Memory B cell (primary cell): ENCODE data around the gene DGKB.

Source experiments
- ATAC-seq: fragments of 150-1000 bp; cut with Tn5 transposase; 2 replicates; pipeline ENCODE4 v1.10.0; 2021; ENCODE audit warnings: low read depth, mild to moderate bottlenecking, moderate library complexity
- DNase-seq, 2 donors: peaks; one replicate each; pipeline ENCODE4 v3.0.0; 2022; ENCODE audit warnings: low spot score in 2 of 2
- H3K27ac Mint-ChIP-seq: one replicate; pipeline ENCODE4 v1.8.0; 2022; ENCODE audit warnings: mild to moderate bottlenecking, moderate library complexity, mixed read lengths
- H3K27me3 Mint-ChIP-seq: one replicate; pipeline ENCODE4 v1.8.0; 2022; ENCODE audit warnings: mixed read lengths
- H3K36me3 Mint-ChIP-seq: one replicate; pipeline ENCODE4 v1.8.0; 2022; ENCODE audit warnings: mild to moderate bottlenecking, mixed read lengths
- H3K4me1 Mint-ChIP-seq: one replicate; pipeline ENCODE4 v1.8.0; 2022; ENCODE audit warnings: mixed read lengths
- H3K4me3 Mint-ChIP-seq: one replicate; pipeline ENCODE4 v1.8.0; 2022; ENCODE audit warnings: mild to moderate bottlenecking, moderate library complexity, mixed read lengths
- H3K9me3 Mint-ChIP-seq: one replicate; pipeline ENCODE4 v1.8.0; 2022; ENCODE audit warnings: mixed read lengths

DGKB gene

DNA sequence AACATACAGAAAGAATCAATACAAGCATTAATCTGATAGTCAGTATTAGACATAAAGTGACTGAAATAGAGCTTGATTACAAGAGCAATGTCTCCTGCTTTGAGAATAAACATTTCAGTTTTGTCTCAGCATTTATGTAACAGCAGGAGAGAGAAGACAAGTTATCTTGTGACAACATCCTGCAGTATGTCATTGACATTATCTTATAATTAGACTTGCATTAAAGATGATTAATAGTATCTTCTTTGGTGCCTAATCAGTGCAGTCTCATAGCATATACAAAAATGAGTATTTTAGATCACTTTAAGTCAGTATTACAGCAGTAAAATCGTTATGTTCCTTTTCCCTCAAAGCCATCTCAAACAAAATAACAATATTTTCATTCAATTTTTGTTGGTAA lies 477.0 kb downstream of the DGKB start:
- Mint-ChIP-seq H3K9me3 (peaks cover 3% of the 10 kb centered on the region), H3K4me3 (no peak overlapping the region), H3K27ac (no peak overlapping the region), H3K27me3 (no peaks in the 10 kb centered on the region), H3K4me1 (peaks cover 5% of the 10 kb centered on the region), H3K36me3 (peaks cover 2% of the 10 kb centered on the region)
- ATAC-seq (no peak), DNase-seq (no peak)

DNA sequence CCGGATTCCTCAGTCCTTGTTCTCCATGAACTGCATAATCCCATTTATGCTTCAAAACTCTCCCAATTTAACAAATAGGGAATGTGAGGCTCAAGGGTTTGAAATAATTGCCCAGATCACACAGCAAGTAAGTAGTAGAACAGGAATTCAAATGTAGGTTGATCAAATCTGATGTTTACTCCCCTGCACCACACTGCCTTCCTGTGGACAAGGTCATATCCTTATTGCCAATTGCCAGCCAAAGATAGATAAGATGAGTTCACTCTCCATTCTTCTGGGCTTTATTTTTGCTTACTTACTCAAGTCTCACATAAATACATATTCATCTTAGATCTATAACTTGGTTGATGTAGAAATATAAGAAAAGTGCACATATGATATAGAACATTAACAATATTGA lies 477.9 kb downstream of the DGKB start:
- DNase-seq, result no peak
- H3K36me3 Mint-ChIP-seq, result peaks cover 2% of the 10 kb centered on the region
- H3K4me1 Mint-ChIP-seq, result peaks cover 5% of the 10 kb centered on the region
- no peak overlapping the region for H3K27ac Mint-ChIP-seq
- H3K4me3 Mint-ChIP-seq, result no peak overlapping the region
- H3K27me3 Mint-ChIP-seq, result no peaks in the 10 kb centered on the region
- peaks cover 3% of the 10 kb centered on the region for H3K9me3 Mint-ChIP-seq
- no peak for ATAC-seq

DNA sequence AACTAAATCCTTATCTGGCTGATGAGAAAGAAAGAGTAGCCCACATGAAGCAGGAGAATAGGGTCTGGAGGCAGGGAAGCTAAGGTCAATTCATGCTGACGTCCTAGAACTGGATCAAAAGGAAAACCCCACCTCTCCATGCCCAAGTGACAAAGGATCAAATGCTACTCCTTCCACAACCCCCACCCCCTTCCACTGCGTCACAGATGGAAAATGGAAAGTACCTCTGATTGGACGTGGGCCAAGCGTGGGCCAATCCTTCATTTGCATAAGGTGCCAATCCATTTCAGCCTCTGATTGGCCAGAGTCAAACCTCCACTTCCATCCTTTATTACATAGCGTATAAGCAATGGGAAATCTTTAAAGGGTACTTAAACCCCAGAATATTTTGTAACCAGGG lies 481.8 kb downstream of the DGKB start:
- ATAC-seq, result no peak
- Mint-ChIP-seq H3K9me3 (peaks cover 2% of the 10 kb centered on the region), H3K4me3 (no peak overlapping the region), H3K4me1 (no peaks in the 10 kb centered on the region), H3K27me3 (no peaks in the 10 kb centered on the region), H3K36me3 (no peaks in the 10 kb centered on the region), H3K27ac (no peak overlapping the region)
- DNase-seq, result no peak

DNA sequence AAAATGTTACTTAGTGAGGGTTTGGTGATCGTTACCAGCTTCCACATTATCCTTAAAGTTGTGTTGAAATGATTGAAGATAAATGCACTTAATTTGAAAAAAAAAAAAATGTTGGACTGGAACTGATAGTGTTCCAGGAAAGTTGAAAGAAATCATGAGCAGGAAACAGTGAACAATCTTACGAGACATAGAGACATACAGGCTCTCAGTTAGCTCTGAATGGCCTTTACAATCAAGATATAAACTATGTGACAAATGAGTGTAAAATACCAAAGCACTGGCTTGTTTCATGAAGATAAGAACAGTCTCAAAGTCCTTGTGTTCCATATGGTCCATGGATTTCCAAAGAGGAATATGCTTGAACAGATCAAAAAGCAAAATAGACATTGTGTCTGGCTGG lies 483.0 kb downstream of the DGKB start:
- peaks cover 2% of the 10 kb centered on the region for H3K9me3 Mint-ChIP-seq
- H3K36me3 Mint-ChIP-seq, result no peaks in the 10 kb centered on the region

DNA sequence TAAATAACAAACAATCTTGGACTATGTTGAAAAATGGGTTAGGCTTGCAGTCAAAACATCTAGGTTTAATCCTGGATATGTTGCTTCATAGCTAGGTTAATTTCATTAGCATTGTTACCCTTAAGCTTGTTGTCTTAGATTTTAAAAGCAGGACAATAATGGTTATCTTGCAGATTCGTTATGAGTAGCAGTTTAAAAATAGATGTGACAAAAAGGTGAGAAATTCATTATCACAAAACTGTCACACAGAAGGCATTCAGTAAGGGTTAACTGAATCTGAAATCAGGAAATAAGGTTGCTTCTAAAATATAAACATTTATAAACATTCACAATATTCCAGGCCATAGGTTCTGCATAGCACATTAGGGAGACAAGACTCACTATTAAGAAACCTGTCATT lies 483.9 kb downstream of the DGKB start:
- peaks cover 2% of the 10 kb centered on the region for H3K9me3 Mint-ChIP-seq
- H3K4me3 Mint-ChIP-seq, result no peak overlapping the region
- no peak overlapping the region for H3K27ac Mint-ChIP-seq
- H3K4me1 Mint-ChIP-seq, result no peaks in the 10 kb centered on the region
- no peaks in the 10 kb centered on the region for H3K36me3 Mint-ChIP-seq
- ATAC-seq (no peak), DNase-seq (no peak)
- H3K27me3 Mint-ChIP-seq, result no peaks in the 10 kb centered on the region

More for the DNA sequence above, 483.0 kb downstream of the DGKB start:
- no peaks in the 10 kb centered on the region for H3K27me3 Mint-ChIP-seq
- DNase-seq (no peak), ATAC-seq (no peak)
- H3K4me1 Mint-ChIP-seq, result no peaks in the 10 kb centered on the region
- no peak overlapping the region for H3K4me3 Mint-ChIP-seq
- H3K27ac Mint-ChIP-seq, result no peak overlapping the region

DNA sequence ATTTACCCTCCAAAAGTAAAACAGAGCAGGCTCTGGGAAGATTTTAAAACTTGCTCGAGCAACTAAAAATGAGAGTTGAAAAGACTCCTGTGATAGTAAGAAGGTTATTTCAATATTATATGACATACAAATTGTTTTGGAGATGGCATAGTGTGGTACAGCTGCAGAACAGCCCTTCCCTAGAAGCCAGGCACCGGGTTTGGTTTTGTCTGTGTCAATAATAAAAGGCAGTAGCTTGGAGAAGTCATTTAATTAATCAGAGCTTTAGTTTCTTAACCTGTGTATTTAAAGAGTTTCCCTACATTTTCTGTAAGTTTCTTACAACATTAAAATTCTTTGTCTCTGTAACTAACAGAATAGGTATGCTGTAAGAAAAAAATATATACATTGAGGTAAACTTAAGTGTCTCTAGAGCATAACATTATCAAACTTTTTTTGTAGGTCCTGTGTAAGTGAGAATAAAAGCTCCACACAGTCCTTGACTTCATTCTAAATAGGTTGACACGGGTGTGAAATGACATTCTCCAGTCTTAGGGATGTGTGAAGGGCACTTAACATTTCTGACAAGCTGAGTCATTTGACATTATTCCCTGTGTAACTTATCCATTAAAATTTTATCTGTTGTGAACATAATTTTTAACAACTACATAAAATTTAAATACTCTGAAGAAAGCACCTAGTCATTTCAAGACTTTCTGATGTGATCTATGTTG lies 488.1 kb downstream of the DGKB start:
- no peak for ATAC-seq
- Mint-ChIP-seq H3K36me3 (no peaks in the 10 kb centered on the region), H3K4me1 (no peaks in the 10 kb centered on the region), H3K9me3 (peaks cover 2% of the 10 kb centered on the region), H3K4me3 (no peak overlapping the region), H3K27me3 (no peaks in the 10 kb centered on the region), H3K27ac (no peak overlapping the region)
- no peak for DNase-seq

DNA sequence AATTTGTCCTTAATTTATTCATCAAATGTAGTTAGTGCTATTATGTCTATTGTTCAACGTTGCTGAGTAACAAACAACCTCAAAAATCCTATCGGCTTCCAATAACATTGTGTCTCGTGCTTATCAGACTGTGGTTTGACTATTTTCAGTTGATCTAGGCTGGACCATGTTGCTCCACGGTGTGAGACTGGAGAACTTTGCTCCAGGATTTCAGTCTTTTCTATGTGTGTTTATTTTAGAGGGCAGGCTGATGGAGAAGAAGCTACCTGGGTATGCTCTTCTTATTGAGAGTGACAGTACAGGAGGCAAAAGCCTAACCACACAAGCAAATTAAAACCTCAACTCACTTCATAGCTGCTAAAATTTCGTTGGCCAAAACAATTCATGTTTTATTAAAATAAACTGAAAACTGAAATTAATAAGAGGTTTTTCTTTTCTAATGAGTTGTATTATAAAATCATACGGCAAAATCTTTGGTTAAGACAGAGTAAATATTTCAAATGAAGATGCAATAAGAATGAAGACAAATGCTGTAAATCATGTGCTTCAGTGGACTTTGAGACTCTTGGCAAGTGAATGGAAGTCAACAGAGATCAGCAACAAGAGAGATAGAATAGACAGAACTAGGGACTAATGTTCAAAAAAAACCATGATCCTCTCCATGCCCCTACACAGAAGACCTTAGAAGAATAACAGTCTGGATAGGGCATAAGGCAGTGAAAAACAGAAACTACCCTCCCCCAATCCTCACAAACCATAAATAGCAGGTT lies 495.1 kb downstream of the DGKB start:
- no peak for ATAC-seq

DNA sequence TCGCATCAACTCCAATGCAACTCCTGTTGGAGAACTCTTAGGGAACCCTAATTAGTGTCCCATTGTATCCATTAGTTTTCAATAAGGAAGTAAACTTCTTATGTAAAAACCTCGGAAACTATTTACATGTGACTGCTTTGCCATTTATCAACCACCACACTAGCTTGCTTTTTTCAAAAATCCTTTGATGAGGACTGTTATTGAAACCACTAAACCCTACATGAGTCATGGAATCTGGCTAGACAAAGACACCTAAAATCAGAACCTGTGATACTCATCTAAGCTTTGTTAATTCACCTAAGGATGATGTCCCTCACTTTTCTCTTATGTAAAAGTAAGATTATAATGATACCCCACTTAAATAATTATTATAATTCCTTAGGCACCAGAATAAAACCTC lies 499.0 kb downstream of the DGKB start:
- Mint-ChIP-seq H3K27ac (no peak overlapping the region), H3K36me3 (no peaks in the 10 kb centered on the region), H3K4me3 (no peak overlapping the region), H3K9me3 (peaks cover 2% of the 10 kb centered on the region), H3K4me1 (no peaks in the 10 kb centered on the region), H3K27me3 (no peaks in the 10 kb centered on the region)
- DNase-seq (no peak), ATAC-seq (no peak)

More for the DNA sequence above, 495.1 kb downstream of the DGKB start:
- H3K36me3 Mint-ChIP-seq, result no peaks in the 10 kb centered on the region
- no peak for DNase-seq
- no peaks in the 10 kb centered on the region for H3K4me1 Mint-ChIP-seq
- H3K4me3 Mint-ChIP-seq, result no peak overlapping the region
- no peaks in the 10 kb centered on the region for H3K27me3 Mint-ChIP-seq
- H3K9me3 Mint-ChIP-seq, result no peaks in the 10 kb centered on the region
- H3K27ac Mint-ChIP-seq, result no peak overlapping the region

DNA sequence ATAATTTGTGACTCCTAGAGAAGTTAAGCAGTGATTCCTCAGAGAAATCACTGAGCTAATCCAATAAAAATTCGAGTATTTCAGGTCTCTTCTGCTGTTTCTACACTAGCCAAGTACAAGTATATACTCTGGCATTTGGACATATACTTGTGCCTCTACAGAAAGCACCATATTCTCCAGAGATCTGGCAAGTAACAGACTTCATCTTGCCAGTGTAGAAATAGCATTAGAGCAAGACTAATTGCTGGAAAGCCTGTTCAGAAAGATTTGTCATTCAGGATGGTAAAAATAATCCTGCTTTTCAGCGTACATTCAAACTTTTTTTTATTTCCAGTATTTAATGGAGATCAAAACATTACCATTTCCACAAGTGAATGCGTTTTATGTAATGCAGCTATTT lies 502.3 kb downstream of the DGKB start:
- Mint-ChIP-seq H3K4me1 (no peaks in the 10 kb centered on the region), H3K36me3 (no peaks in the 10 kb centered on the region), H3K27ac (no peak overlapping the region), H3K27me3 (no peaks in the 10 kb centered on the region), H3K4me3 (no peak overlapping the region), H3K9me3 (peaks cover 3% of the 10 kb centered on the region)
- DNase-seq (no peak), ATAC-seq (no peak)

DNA sequence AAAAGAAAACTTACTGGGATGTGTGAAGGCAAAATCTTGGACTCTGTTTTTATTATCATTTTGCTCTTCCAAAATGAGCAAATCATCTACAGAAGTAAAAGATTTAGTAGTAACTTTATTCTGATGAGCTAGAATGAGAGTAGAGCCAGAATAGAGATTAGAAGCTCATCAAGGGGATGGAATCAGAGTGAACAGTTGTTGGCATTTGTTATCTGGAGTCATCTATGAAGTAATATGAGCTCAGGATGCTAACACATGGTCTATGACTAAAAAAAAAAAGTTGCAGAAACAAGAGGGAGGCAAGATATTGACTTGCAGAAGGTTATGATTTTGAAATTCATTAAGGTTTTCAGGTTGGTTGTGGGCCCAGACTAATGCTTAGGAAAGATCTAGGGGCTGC lies 504.0 kb downstream of the DGKB start:
- H3K27me3 Mint-ChIP-seq, result no peaks in the 10 kb centered on the region
- ATAC-seq (no peak), DNase-seq (no peak)
- no peak overlapping the region for H3K4me3 Mint-ChIP-seq
- no peaks in the 10 kb centered on the region for H3K4me1 Mint-ChIP-seq
- H3K36me3 Mint-ChIP-seq, result no peaks in the 10 kb centered on the region
- peaks cover 5% of the 10 kb centered on the region for H3K9me3 Mint-ChIP-seq
- H3K27ac Mint-ChIP-seq, result no peak overlapping the region

DNA sequence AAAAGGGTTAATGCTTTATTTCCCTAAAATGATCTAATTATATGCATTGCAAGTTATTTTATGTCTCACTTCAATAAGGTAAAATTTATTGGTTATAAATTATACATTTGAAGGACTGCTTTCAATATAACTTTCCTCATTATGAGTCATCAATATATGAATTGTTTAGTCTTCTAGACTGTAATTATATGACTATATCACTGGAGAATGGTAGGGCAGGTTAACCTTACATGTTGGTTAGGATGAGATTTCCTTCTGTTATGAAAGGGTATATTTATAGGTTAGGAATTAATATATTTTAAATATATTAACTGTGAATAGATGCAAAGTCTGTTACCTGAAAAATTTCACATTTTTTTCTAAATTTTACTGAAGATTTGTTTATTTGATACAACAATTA lies 506.7 kb downstream of the DGKB start:
- DNase-seq (no peak), ATAC-seq (no peak)
- no peaks in the 10 kb centered on the region for H3K36me3 Mint-ChIP-seq
- H3K27ac Mint-ChIP-seq, result no peak overlapping the region
- no peaks in the 10 kb centered on the region for H3K27me3 Mint-ChIP-seq
- no peaks in the 10 kb centered on the region for H3K4me1 Mint-ChIP-seq
- peaks cover 5% of the 10 kb centered on the region for H3K9me3 Mint-ChIP-seq
- no peak overlapping the region for H3K4me3 Mint-ChIP-seq

DNA sequence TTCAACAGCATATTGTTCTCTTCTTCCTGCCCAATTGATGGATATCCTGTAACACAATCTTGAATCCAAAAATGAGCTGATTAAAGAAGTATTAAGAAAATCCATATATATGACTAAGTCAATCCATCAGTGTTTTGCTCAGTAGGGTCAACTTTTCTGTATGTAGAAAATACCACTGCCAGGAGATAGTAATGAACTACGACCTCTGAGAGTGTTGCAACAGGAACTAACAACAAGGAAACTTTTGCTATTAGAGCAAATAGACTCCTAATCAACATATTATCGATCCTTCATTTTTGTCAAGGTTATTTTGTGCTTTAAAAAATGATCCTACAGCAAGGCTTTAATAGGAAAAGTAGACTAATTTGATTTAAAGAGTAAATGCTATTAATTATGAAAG lies 507.8 kb downstream of the DGKB start:
- ATAC-seq, result no peak
- Mint-ChIP-seq H3K4me3 (no peak overlapping the region), H3K27me3 (no peaks in the 10 kb centered on the region), H3K36me3 (no peaks in the 10 kb centered on the region), H3K27ac (no peak overlapping the region), H3K4me1 (no peaks in the 10 kb centered on the region), H3K9me3 (peaks cover 5% of the 10 kb centered on the region)
- DNase-seq, result no peak

DNA sequence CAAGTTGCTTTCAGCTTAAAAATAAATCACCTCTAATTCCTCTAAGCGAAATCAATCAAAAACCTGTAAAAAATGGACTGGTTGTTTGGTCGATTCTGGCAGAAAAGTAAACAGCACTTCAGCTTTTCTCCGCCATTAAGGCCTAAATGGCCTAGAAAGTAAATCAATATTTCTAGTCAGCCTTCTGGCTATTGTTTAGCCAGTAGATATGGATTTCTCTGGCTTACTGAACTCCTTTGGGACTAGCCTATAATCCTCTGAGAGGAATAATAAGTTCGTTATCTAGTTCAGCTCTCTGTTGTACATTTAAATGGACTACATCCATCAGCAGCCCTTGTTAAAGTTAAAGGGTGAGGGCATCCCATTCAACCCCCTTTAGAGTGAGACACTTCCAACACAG lies 513.0 kb downstream of the DGKB start:
- Mint-ChIP-seq H3K4me1 (no peaks in the 10 kb centered on the region), H3K9me3 (peaks cover 2% of the 10 kb centered on the region), H3K27ac (no peak overlapping the region), H3K27me3 (no peaks in the 10 kb centered on the region), H3K4me3 (no peak overlapping the region), H3K36me3 (no peaks in the 10 kb centered on the region)
- ATAC-seq (no peak), DNase-seq (no peak)

DNA sequence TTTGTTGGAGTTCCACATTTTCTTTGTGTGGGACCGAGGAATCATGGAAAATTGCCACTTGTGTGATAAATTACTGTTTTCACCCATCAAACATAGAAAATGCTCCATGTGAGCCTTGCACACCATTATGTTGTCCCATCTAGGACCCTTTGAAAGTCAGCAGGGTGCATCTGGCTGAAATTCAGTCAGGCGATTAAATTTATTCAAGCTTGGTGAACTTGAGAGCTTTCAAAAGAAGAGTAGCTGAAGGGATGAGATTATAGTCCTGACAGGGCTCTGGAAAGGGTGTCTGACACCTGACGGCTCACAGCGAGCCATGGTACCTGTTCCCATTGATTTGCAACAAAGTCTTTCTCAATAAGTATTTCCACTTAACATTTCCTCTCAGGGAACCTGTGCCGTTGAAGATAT lies 513.4 kb downstream of the DGKB start:
- ATAC-seq (no peak), DNase-seq (no peak)
- Mint-ChIP-seq H3K4me1 (no peaks in the 10 kb centered on the region), H3K36me3 (no peaks in the 10 kb centered on the region), H3K27ac (no peak overlapping the region), H3K4me3 (no peak overlapping the region), H3K9me3 (peaks cover 2% of the 10 kb centered on the region), H3K27me3 (no peaks in the 10 kb centered on the region)

DNA sequence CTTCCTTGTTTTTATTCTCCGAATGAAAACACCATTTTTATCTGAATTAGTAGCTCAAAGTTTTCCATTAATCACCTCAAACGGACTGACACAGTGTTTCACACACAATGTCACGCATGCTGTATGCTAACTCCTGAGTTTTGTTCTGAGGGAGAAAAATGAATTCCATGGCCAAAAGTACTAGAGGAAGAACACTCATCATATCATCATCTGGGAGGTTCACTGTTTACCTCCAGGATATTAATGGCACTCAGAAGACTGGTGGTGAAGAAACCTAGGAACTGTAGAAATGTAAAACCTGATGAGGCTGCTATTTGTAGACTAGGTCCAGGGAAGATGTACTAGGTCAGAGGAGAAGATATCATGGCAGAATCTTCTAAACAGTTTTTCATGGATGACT lies 517.5 kb downstream of the DGKB start:
- DNase-seq, result no peak
- no peak for ATAC-seq
- Mint-ChIP-seq H3K4me3 (no peak overlapping the region), H3K9me3 (no peaks in the 10 kb centered on the region), H3K4me1 (peaks cover 5% of the 10 kb centered on the region), H3K36me3 (no peaks in the 10 kb centered on the region), H3K27ac (no peak overlapping the region), H3K27me3 (no peaks in the 10 kb centered on the region)
